Neural crest cell (in vitro differentiated cells): ENCODE results near the gene PDZRN3. TPM values are rescaled to one million over a fixed set of nuclear protein-coding genes. Genes with fewer than 3 reads are reported as not detected.
"Not testable (repeated sequence)": the region's sequence is repeated elsewhere in the genome, so short reads cannot be mapped to it uniquely, and the experiment has no call there.

ENCODE experiments used
- DNase-seq: peaks from one replicate; pipeline ENCODE4 v3.0.0; 2021; ENCODE audit warnings: low read depth, mixed read lengths, low spot score
- H3K27ac Mint-ChIP-seq: one replicate; pipeline ENCODE4 v1.8.0; 2021; ENCODE audit warnings: mild to moderate bottlenecking, mixed read lengths; ENCODE audit not compliant: unreplicated experiment
- H3K27me3 Mint-ChIP-seq: 2 replicates; pipeline ENCODE4 v1.8.0; 2021; ENCODE audit warnings: low read depth, mild to moderate bottlenecking, mixed read lengths
- H3K36me3 Mint-ChIP-seq: 2 replicates; pipeline ENCODE4 v1.8.0; 2021; ENCODE audit warnings: low read depth, mild to moderate bottlenecking, mixed read lengths
- H3K4me1 Mint-ChIP-seq: 2 replicates; pipeline ENCODE4 v1.8.0; 2021; ENCODE audit warnings: mixed read lengths
- H3K4me3 Mint-ChIP-seq: one replicate; pipeline ENCODE4 v1.8.0; 2021; ENCODE audit warnings: mild to moderate bottlenecking, mixed read lengths
- H3K9me3 Mint-ChIP-seq: 2 replicates; pipeline ENCODE4 v1.8.0; 2021; ENCODE audit warnings: mixed read lengths
- total RNA-seq: library from RNA; stranded (reverse); gene quantifications from 2 replicates; pipeline ENCODE4 v1.2.1, GENCODE V29; 2021
- TF ChIP-seq, protein P1 (sequence below): fragments of 200-600 bp; sonication (generic); conservative IDR thresholded peaks from 2 replicates; pipeline ENCODE4 v1.5.0; 2021; ENCODE audit warnings: antibody characterized with exemption, mild to moderate bottlenecking

Gene PDZRN3
- total RNA-seq, 1 donor from 2014 or later, result 12.2 TPM

DNA sequence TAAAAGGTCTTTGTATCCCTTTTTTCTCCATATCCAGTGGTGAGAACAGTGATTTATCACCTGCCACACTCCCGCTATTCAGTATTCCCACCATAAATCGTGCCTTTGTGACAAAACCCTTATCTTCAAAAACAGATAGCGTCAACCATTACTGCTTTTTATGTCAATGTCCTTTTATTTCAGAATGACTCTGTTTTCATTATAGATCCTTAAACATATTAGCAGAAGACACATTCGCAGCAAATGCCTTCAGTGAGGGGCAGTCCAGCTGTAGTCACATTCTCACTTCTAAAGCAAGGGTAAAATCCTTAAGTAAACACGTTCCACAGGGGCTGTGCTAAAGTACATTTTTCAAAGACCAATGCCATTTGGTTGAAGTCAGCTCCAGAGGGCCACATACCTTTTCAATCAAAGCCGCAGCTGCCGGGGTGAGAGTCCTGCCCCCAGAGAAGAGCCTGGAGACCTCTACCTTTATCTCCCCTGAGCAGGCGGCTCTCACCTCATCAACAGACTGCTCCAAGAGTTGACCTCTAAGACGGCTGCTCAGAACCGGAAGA is 53.4 kb downstream of the PDZRN3 start:
- H3K9me3 Mint-ChIP-seq, result no peaks in the 10 kb centered on the region
- no peak for DNase-seq
- no peaks in the 10 kb centered on the region for H3K27me3 Mint-ChIP-seq
- H3K36me3 Mint-ChIP-seq, result no peaks in the 10 kb centered on the region
- peak overlapping the region; percentile 37 for H3K27ac Mint-ChIP-seq
- TF ChIP-seq, protein P1, sequence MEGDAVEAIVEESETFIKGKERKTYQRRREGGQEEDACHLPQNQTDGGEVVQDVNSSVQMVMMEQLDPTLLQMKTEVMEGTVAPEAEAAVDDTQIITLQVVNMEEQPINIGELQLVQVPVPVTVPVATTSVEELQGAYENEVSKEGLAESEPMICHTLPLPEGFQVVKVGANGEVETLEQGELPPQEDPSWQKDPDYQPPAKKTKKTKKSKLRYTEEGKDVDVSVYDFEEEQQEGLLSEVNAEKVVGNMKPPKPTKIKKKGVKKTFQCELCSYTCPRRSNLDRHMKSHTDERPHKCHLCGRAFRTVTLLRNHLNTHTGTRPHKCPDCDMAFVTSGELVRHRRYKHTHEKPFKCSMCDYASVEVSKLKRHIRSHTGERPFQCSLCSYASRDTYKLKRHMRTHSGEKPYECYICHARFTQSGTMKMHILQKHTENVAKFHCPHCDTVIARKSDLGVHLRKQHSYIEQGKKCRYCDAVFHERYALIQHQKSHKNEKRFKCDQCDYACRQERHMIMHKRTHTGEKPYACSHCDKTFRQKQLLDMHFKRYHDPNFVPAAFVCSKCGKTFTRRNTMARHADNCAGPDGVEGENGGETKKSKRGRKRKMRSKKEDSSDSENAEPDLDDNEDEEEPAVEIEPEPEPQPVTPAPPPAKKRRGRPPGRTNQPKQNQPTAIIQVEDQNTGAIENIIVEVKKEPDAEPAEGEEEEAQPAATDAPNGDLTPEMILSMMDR, result no peak
- no peak overlapping the region for H3K4me3 Mint-ChIP-seq
- H3K4me1 Mint-ChIP-seq, result peaks cover 25% of the 10 kb centered on the region

DNA sequence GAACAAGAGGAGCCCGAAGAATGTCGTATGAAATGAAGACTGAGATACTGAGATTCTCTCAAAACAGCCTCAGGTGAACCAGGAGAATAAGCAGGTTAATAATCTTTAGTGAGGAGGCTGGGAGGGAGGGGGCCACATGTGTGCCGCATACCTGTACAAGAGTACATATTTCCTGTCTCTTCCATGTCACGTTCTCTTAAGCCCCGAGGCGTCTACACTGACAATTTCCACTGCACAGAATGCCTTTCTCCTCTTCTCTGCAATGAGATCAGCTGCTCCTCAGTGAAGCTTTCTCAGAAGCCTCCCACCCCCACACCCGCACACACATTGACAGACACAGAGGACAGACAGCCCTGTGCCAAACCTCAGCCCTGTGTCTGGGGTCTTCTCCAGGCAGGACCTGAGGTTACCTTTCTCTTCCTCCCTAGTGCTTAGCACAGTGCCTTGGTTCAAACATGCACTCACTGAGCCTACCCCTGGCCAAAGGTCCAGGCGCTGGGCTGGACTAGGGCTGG is 55.4 kb downstream of the PDZRN3 start:
- Mint-ChIP-seq H3K4me1 (peaks cover 25% of the 10 kb centered on the region), H3K27ac (peak overlapping the region; percentile 46), H3K36me3 (no peaks in the 10 kb centered on the region), H3K9me3 (no peaks in the 10 kb centered on the region), H3K27me3 (no peaks in the 10 kb centered on the region), H3K4me3 (no peak overlapping the region)
- TF ChIP-seq, protein P1, result no peak
- DNase-seq, result no peak

- TF ChIP-seq, protein P1, result no peak
- no peak overlapping the region for H3K27ac Mint-ChIP-seq
- H3K9me3 Mint-ChIP-seq, result no peaks in the 10 kb centered on the region
- no peaks in the 10 kb centered on the region for H3K27me3 Mint-ChIP-seq
- peaks cover 25% of the 10 kb centered on the region for H3K4me1 Mint-ChIP-seq
- H3K36me3 Mint-ChIP-seq, result no peaks in the 10 kb centered on the region
- no peak for DNase-seq
- H3K4me3 Mint-ChIP-seq, result no peak overlapping the region
Measured at GRCh38 chr3:73568371-73568862, 56.3 kb downstream of the PDZRN3 start.

GRCh38 chr3:73565374-73565773 is 59.4 kb downstream of the PDZRN3 start:
- H3K27ac Mint-ChIP-seq, H3K36me3 Mint-ChIP-seq, H3K4me1 Mint-ChIP-seq, H3K4me3 Mint-ChIP-seq, H3K9me3 Mint-ChIP-seq, DNase-seq, H3K27me3 Mint-ChIP-seq: not testable (repeated sequence)

DNA sequence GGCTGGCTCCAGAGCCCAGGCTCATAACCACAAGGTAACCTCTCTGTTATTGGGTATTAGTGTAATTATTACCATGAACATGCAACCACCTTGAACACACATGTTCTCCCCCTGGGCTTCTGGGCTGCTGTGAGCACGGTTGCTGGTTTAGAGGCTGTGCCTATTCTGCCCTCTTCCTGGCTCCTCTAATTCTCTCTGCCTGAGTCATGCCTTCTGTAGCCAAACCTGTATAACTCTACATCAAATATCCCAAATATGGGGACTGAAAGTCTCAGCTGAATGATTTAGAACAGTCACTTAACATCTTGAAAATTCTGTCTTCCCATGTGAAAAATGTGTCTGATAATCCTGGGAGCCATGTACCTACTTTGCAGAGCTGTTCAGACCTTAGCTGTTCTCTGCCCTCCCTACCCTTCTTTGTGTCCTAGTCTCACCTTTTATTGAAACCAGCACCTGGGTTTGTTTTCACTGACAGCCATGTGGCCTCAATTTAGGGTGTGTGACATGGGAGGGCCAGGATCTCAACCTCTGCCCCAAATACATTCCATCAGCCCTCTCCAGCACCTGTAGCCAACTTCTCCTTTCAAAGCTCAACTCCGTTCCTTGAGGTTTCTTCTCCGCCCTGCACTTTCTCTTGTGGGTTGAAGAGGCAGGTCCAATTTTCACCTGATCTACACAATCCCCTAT is 60.7 kb downstream of the PDZRN3 start:
- Mint-ChIP-seq H3K27ac (no peak overlapping the region), H3K4me3 (no peak overlapping the region), H3K9me3 (no peaks in the 10 kb centered on the region), H3K27me3 (no peaks in the 10 kb centered on the region), H3K36me3 (no peaks in the 10 kb centered on the region), H3K4me1 (no peaks in the 10 kb centered on the region)
- TF ChIP-seq, protein P1, result no peak
- DNase-seq, result no peak

DNA sequence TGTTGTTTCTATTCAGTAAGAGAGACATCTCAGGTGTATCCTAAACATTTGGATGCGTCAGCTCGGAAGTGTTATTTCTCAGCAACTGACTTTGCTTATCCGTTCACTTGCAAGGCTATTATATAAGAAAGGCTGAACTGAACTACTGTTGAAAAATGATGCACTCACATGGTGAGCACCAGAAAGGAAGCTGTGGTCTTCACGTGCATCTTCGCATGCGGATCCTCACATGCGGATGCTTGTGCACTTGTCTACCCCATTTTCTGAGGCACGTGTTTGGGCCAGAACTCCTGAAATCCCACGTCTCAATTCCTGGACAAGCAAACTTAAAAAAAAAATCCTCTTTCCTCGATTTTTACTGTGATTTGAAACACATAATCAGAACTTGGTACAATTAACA is 63.2 kb downstream of the PDZRN3 start:
- DNase-seq, result no peak
- no peaks in the 10 kb centered on the region for H3K27me3 Mint-ChIP-seq
- no peaks in the 10 kb centered on the region for H3K9me3 Mint-ChIP-seq
- H3K36me3 Mint-ChIP-seq, result no peaks in the 10 kb centered on the region
- no peak overlapping the region for H3K4me3 Mint-ChIP-seq
- TF ChIP-seq, protein P1, result no peak
- peaks cover 13% of the 10 kb centered on the region for H3K4me1 Mint-ChIP-seq
- H3K27ac Mint-ChIP-seq, result no peak overlapping the region
